OCI-M2 (cell line): ENCODE results near the gene WDR17.
"Not testable (repeated sequence)": the region's sequence is repeated elsewhere in the genome, so short reads cannot be mapped to it uniquely, and the experiment has no call there.

Experiments used
- DNase-seq: peaks from one replicate; lab custom pipeline; 2025; ENCODE audit not compliant: unreplicated experiment; lab: John Stamatoyannopoulos, UW

Gene WDR17

GRCh38 chr4:176189891-176190795 is 124.5 kb downstream of the WDR17 start:
- no peak for DNase-seq

GRCh38 chr4:176191974-176192373 is 126.3 kb downstream of the WDR17 start:
- no peak for DNase-seq

- no peak for DNase-seq
Measured at GRCh38 chr4:176193126-176193525, 127.5 kb downstream of the WDR17 start.

- no peak for DNase-seq
Measured at GRCh38 chr4:176193938-176194337, 128.3 kb downstream of the WDR17 start.

GRCh38 chr4:176195184-176195978 is 129.7 kb downstream of the WDR17 start, which contains the start of gene SPATA4:
Gene SPATA4, minus strand, starts transcription at chr4:176195585. Its CDS starts 23 bp downstream, at chr4:176195562.
- no peak for DNase-seq

GRCh38 chr4:176198316-176198903 is 132.8 kb downstream of the WDR17 start:
- DNase-seq, result no peak

GRCh38 chr4:176205299-176205698 is 139.7 kb downstream of the WDR17 start:
- no peak for DNase-seq

- DNase-seq, result no peak
Measured at GRCh38 chr4:176207839-176208238, 142.2 kb downstream of the WDR17 start.

GRCh38 chr4:176209535-176209934 is 143.9 kb downstream of the WDR17 start:
- DNase-seq, result no peak

GRCh38 chr4:176210101-176210500 is 144.5 kb downstream of the WDR17 start:
- DNase-seq, result no peak

- no peak for DNase-seq
Measured at GRCh38 chr4:176210579-176211296, 145.1 kb downstream of the WDR17 start.

- not testable (repeated sequence) for DNase-seq
Measured at GRCh38 chr4:176212351-176212750, 146.7 kb downstream of the WDR17 start.

GRCh38 chr4:176217510-176217909 is 151.9 kb downstream of the WDR17 start:
- DNase-seq, result no peak

- DNase-seq, result no peak
Measured at GRCh38 chr4:176222149-176222548, 156.5 kb downstream of the WDR17 start.

- DNase-seq, result no peak
Measured at GRCh38 chr4:176223561-176223960, 157.9 kb downstream of the WDR17 start.

GRCh38 chr4:176226736-176227135 is 161.1 kb downstream of the WDR17 start:
- no peak for DNase-seq

GRCh38 chr4:176229645-176230044 is 164.0 kb downstream of the WDR17 start:
- DNase-seq, result no peak
